Effector memory CD8-positive, alpha-beta T cell (primary cell): ENCODE measurements around the gene KRTAP4-12.
A peak's percentile ranks its signal among the peaks of the same experiment; 100 is the strongest.
"Not testable (repeated sequence)": the region's sequence is repeated elsewhere in the genome, so short reads cannot be mapped to it uniquely, and the experiment has no call there.

Experiments used
- ATAC-seq: fragments of 150-1000 bp; cut with Tn5 transposase; replicated peaks from 2 replicates; pipeline ENCODE4 v1.10.0; 2021; ENCODE audit warnings: mild to moderate bottlenecking, moderate library complexity
- DNase-seq, 3 experiments: peaks; one replicate each; pipeline ENCODE4 v3.0.0; 2021
- H3K27ac Mint-ChIP-seq, 2 donors: one replicate each; pipeline ENCODE4 v1.8.0; 2022; ENCODE audit warnings: mild to moderate bottlenecking in 2 of 2, mixed read lengths in 2 of 2, moderate library complexity in 2 of 2
- H3K27me3 Mint-ChIP-seq, 2 donors: one replicate each; pipeline ENCODE4 v1.8.0; 2022; ENCODE audit warnings: mixed read lengths in 2 of 2
- H3K36me3 Mint-ChIP-seq: one replicate; pipeline ENCODE4 v1.8.0; 2022; ENCODE audit warnings: mild to moderate bottlenecking, moderate library complexity, mixed read lengths; ENCODE audit not compliant: insufficient read depth
- H3K4me1 Mint-ChIP-seq, 2 donors: one replicate each; pipeline ENCODE4 v1.8.0; 2022; ENCODE audit warnings: low read depth in 2 of 2, mixed read lengths in 2 of 2
- H3K4me3 Mint-ChIP-seq, 2 donors: one replicate each; pipeline ENCODE4 v1.8.0; 2022; ENCODE audit warnings: mild to moderate bottlenecking in 2 of 2, mixed read lengths in 2 of 2, moderate library complexity in 2 of 2
- H3K9me3 Mint-ChIP-seq, 2 donors: one replicate each; pipeline ENCODE4 v1.8.0; 2022; ENCODE audit warnings: mixed read lengths in 2 of 2
- total RNA-seq, 9 experiments: gene quantifications; one replicate each; lab custom pipeline; 2026; lab: John Stamatoyannopoulos, UW

KRTAP4-12 gene
- 0 reads per million in 9 experiments for total RNA-seq

DNA sequence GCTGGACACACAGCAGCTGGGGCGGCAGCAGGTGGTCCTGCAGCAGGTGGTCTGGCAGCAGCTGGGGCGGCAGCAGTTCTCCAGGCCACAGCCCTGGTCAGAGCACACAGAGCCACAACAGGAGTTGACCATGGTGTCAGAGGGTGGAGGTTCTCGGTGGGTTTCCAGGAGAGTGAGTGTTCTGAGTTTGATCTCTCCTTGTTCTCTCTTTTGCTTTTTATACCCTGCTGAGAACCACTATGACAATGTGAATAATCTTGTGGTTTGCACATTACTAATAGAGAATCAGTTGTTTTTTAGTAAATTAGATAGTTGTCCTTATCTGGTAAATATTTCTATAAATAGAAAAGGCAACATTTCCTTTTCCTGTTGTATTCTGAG lies at the start of gene KRTAP4-12:
Gene KRTAP4-12, minus strand, starts transcription at position 192 of the 381 bp plus-strand sequence. Its CDS starts 60 bp downstream, at position 132.
- H3K4me1 Mint-ChIP-seq: peaks cover 33 to 38% of the 10 kb centered on the region in 2 donors
- not testable (repeated sequence) for H3K27ac Mint-ChIP-seq

GRCh38 chr17:41171886-41172285 lies 47.9 kb upstream of the KRTAP4-12 start:
- no peak overlapping the region for H3K4me3 Mint-ChIP-seq
- DNase-seq (no peak), ATAC-seq (no peak)
- H3K4me1 Mint-ChIP-seq: peaks cover 2 to 4% of the 10 kb centered on the region in 2 donors
- no peaks in the 10 kb centered on the region for H3K9me3 Mint-ChIP-seq
- no peak overlapping the region for H3K27ac Mint-ChIP-seq
- no peaks in the 10 kb centered on the region for H3K36me3 Mint-ChIP-seq
- peaks cover 9 to 10% of the 10 kb centered on the region in 2 donors for H3K27me3 Mint-ChIP-seq

More for the DNA sequence above, at the start of gene KRTAP4-12:
- not testable (repeated sequence) for DNase-seq, H3K9me3 Mint-ChIP-seq, ATAC-seq
- Mint-ChIP-seq H3K27me3 (peaks cover 12 to 14% of the 10 kb centered on the region in 2 donors), H3K4me3 (peak within 1 kb of the TSS; percentile 48 to 68), H3K36me3 (peaks cover 13% of the 10 kb centered on the region)

GRCh38 chr17:41168121-41168520 lies 44.1 kb upstream of the KRTAP4-12 start, which contains the start of gene KRTAP4-3:
Gene KRTAP4-3 (minus strand): TSS chr17:41168221. CDS start chr17:41168172, 49 bp downstream.
- Mint-ChIP-seq H3K27ac (no peak within 1 kb of the TSS), H3K9me3 (no peaks in the 10 kb centered on the region), H3K27me3 (peaks cover 11 to 20% of the 10 kb centered on the region in 2 donors), H3K4me1 (peaks cover 0 to 2% of the 10 kb centered on the region in 2 donors), H3K36me3 (no peaks in the 10 kb centered on the region), H3K4me3 (no peak within 1 kb of the TSS)
- ATAC-seq (no peak), DNase-seq (no peak)

- Mint-ChIP-seq H3K4me3 (no peak overlapping the region), H3K36me3 (no peaks in the 10 kb centered on the region), H3K27me3 (peaks cover 12 to 23% of the 10 kb centered on the region in 2 donors), H3K27ac (no peak overlapping the region), H3K9me3 (no peaks in the 10 kb centered on the region), H3K4me1 (peaks cover 0 to 2% of the 10 kb centered on the region in 2 donors)
- no peak for ATAC-seq
- DNase-seq: no peak
Observed at GRCh38 chr17:41167561-41167960, 43.6 kb upstream of the KRTAP4-12 start.

DNA sequence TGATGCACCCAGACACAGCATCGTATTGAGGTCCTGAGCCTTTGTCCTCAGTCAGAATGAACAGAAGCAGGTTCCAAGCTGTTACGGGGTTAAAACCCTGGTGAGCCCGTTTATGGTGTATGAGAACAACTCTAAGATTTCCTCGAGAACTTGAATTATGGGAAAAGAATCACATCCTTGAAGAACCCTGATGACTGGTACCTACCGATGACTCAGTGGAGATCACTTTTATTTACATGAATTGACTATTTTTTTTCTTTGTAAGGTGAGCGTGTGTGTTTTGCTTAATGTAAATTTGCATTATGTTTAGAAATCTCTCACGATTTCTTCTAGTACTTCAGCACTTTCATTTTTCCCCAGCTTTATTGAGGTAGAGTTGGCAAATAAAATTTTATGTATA lies 39.8 kb upstream of the KRTAP4-12 start:
- no peak for DNase-seq
- H3K36me3 Mint-ChIP-seq: no peaks in the 10 kb centered on the region
- no peak overlapping the region for H3K27ac Mint-ChIP-seq
- no peaks in the 10 kb centered on the region for H3K9me3 Mint-ChIP-seq
- no peak for ATAC-seq
- H3K4me1 Mint-ChIP-seq: peaks cover 0 to 2% of the 10 kb centered on the region in 2 donors
- H3K27me3 Mint-ChIP-seq: peaks cover 17 to 29% of the 10 kb centered on the region in 2 donors
- H3K4me3 Mint-ChIP-seq: no peak overlapping the region

DNA sequence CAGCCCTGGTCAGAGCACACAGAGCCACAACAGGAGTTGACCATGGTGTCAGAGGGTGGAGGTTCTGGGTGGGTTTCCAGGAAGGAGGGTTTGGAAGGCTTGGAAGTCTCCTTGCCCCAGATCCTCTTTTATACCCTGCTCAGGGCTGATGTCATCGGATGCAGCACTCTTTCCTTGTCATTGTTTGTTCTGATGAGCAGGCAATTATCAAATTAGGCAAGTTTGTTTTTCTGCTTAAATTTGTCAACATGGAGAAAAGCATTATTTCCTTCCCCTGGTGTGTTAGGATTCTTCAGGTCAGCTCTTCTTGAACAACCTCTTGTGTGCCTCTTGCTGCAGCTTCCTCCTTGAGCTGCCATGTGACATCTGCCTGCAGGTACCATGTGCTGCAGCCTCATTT lies 36.7 kb upstream of the KRTAP4-12 start, which contains the start of gene KRTAP4-4:
Gene KRTAP4-4, minus strand, starts transcription at position 101 of the 400 bp plus-strand sequence. Its CDS starts 57 bp downstream, at position 44.
- no peaks in the 10 kb centered on the region for H3K4me1 Mint-ChIP-seq
- no peak within 1 kb of the TSS for H3K27ac Mint-ChIP-seq
- H3K36me3 Mint-ChIP-seq: no peaks in the 10 kb centered on the region
- no peak for ATAC-seq
- H3K27me3 Mint-ChIP-seq: peaks cover 47 to 57% of the 10 kb centered on the region in 2 donors
- no peak within 1 kb of the TSS for H3K4me3 Mint-ChIP-seq
- no peaks in the 10 kb centered on the region for H3K9me3 Mint-ChIP-seq
- DNase-seq: no peak

GRCh38 chr17:41160190-41160589 lies 36.2 kb upstream of the KRTAP4-12 start:
- H3K36me3 Mint-ChIP-seq, H3K4me3 Mint-ChIP-seq, ATAC-seq, H3K9me3 Mint-ChIP-seq, H3K27ac Mint-ChIP-seq, H3K4me1 Mint-ChIP-seq, DNase-seq: not testable (repeated sequence)
- H3K27me3 Mint-ChIP-seq: peaks cover 48 to 60% of the 10 kb centered on the region in 2 donors

GRCh38 chr17:41153856-41154255 lies 29.9 kb upstream of the KRTAP4-12 start:
- no peak overlapping the region for H3K27ac Mint-ChIP-seq
- H3K9me3 Mint-ChIP-seq: no peaks in the 10 kb centered on the region
- peaks cover 3% of the 10 kb centered on the region for H3K36me3 Mint-ChIP-seq
- H3K27me3 Mint-ChIP-seq: peaks cover 50 to 58% of the 10 kb centered on the region in 2 donors
- peaks cover 0 to 2% of the 10 kb centered on the region in 2 donors for H3K4me1 Mint-ChIP-seq
- no peak for ATAC-seq
- DNase-seq: no peak
- H3K4me3 Mint-ChIP-seq: no peak overlapping the region

DNA sequence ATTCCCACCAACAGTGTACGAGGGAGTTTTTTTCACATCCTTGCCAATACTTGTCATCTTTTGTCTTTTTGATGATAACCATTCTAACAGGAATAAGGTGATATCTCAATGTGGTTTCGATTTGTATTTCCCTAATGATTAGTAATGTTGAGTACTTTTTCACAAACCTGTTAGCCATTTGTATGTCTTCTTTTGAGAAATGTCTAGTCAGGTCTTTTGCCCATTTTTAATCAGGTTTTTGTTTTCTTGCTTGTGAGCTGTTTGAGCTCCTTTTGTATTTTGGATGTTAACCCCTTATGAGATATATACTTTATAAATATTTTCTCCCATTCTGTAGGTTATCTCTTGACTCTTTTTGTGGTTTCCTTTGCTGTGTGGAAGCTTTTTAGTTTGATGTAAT lies 27.5 kb upstream of the KRTAP4-12 start:
- no peaks in the 10 kb centered on the region for H3K9me3 Mint-ChIP-seq
- no peak for ATAC-seq
- H3K27ac Mint-ChIP-seq: no peak overlapping the region
- no peak overlapping the region for H3K4me3 Mint-ChIP-seq
- peaks cover 0 to 2% of the 10 kb centered on the region in 2 donors for H3K4me1 Mint-ChIP-seq
- DNase-seq: no peak
- peaks cover 3% of the 10 kb centered on the region for H3K36me3 Mint-ChIP-seq
- peaks cover 33 to 42% of the 10 kb centered on the region in 2 donors for H3K27me3 Mint-ChIP-seq

DNA sequence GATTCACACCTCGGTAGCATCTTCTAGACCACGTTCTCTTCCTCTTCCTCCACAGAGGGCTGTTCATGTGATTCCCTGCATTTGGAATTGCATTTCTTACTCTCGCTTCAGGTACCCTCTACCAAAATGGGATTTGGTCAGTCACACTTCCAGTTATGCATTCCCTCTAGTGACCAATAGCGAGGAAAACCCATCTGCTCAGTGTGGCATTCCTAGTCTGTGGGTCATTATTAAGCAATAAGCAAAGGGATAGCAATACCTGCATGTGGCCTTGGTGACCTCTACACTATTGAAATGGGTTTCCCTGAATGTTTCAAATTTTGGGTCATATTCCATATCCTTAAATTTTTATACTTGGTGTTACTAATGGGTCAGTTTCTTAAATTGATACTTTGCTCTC lies 26.0 kb upstream of the KRTAP4-12 start:
- H3K4me3 Mint-ChIP-seq: no peak overlapping the region
- no peak for DNase-seq
- peaks cover 3% of the 10 kb centered on the region for H3K36me3 Mint-ChIP-seq
- no peaks in the 10 kb centered on the region for H3K9me3 Mint-ChIP-seq
- no peak overlapping the region for H3K27ac Mint-ChIP-seq
- H3K4me1 Mint-ChIP-seq: peaks cover 0 to 2% of the 10 kb centered on the region in 2 donors
- peaks cover 30% of the 10 kb centered on the region in 2 donors for H3K27me3 Mint-ChIP-seq
- no peak for ATAC-seq

DNA sequence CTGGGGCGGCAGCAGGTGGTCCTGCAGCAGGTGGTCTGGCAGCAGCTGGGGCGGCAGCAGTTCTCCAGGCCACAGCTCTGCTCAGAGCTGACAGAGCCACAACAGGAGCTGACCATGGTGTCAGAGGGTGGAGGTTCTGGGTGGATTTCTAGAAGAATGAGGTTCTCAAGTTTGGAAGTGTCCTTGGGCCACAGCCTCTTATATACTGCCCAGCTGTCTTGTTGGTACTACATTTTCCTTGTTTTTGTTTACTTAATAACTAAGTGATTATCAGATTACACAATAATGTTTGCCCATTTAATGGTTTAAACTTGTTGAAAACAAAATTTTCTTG lies 25.6 kb upstream of the KRTAP4-12 start, which contains the start of gene KRTAP4-5:
Gene KRTAP4-5, minus strand, starts transcription at position 174 of the 334 bp plus-strand sequence. Its CDS starts 58 bp downstream, at position 116.
- DNase-seq: no peak
- H3K27ac Mint-ChIP-seq: no peak within 1 kb of the TSS
- no peak within 1 kb of the TSS for H3K4me3 Mint-ChIP-seq

GRCh38 chr17:41148971-41149651 lies 25.1 kb upstream of the KRTAP4-12 start:
- H3K27ac Mint-ChIP-seq, ATAC-seq, H3K36me3 Mint-ChIP-seq, DNase-seq, H3K9me3 Mint-ChIP-seq, H3K4me3 Mint-ChIP-seq, H3K4me1 Mint-ChIP-seq: not testable (repeated sequence)
- H3K27me3 Mint-ChIP-seq: peaks cover 23 to 24% of the 10 kb centered on the region in 2 donors

More for the DNA sequence above, 25.6 kb upstream of the KRTAP4-12 start, which contains the start of gene KRTAP4-5:
- Mint-ChIP-seq H3K4me1 (peaks cover 0 to 2% of the 10 kb centered on the region in 2 donors), H3K27me3 (peaks cover 28 to 29% of the 10 kb centered on the region in 2 donors), H3K9me3 (no peaks in the 10 kb centered on the region), H3K36me3 (peaks cover 3% of the 10 kb centered on the region)
- ATAC-seq: no peak

- H3K27ac Mint-ChIP-seq: no peak overlapping the region
- peaks cover 4 to 11% of the 10 kb centered on the region in 2 donors for H3K9me3 Mint-ChIP-seq
- peaks cover 3% of the 10 kb centered on the region for H3K36me3 Mint-ChIP-seq
- DNase-seq (no peak), ATAC-seq (no peak)
- peaks cover 12 to 16% of the 10 kb centered on the region in 2 donors for H3K27me3 Mint-ChIP-seq
- no peak overlapping the region for H3K4me3 Mint-ChIP-seq
- peaks cover 0 to 2% of the 10 kb centered on the region in 2 donors for H3K4me1 Mint-ChIP-seq
Observed at GRCh38 chr17:41147531-41148204, 23.7 kb upstream of the KRTAP4-12 start.
